ENCODE measurements around the gene GSDMA. TPM values are rescaled to one million over a fixed set of nuclear protein-coding genes. Genes with fewer than 3 reads are reported as not detected.

The GSDMA gene
- not detected in 5 replicates for total RNA-seq (2022; extraction: Qiagen RNA extraction; ENCODE audit: low read depth)

GRCh38 chr17:39962642-39963220, at the start of gene GSDMA:
GSDMA (plus strand) TSS chr17:39963004; CDS start chr17:39965688, 2,684 bp downstream.

GRCh38 chr17:39927101-39927928, 35.5 kb upstream of the GSDMA start, which contains the start of the genes LRRC3C and ORMDL3:
LRRC3C (plus strand) TSS chr17:39927732; CDS start chr17:39941524, 13,792 bp downstream.
ORMDL3 (minus strand) TSS chr17:39927601; CDS start chr17:39924203, 3,398 bp downstream.

GRCh38 chr17:39980351-39981206, 17.8 kb downstream of the GSDMA start, which contains the start of gene PSMD3:
PSMD3 (plus strand) TSS chr17:39980807; CDS start chr17:39980971, 164 bp downstream.

GRCh38 chr17:40015005-40015997, 52.5 kb downstream of the GSDMA start, which contains the start of gene CSF3:
CSF3 (plus strand) TSS chr17:40015440; CDS start chr17:40015475, 35 bp downstream.

Other genes starting within 250 kb of the GSDMA start
- 90.7 to 109 TPM (median 94.1 TPM) in 5 replicates for gene MIEN1, start 232.5 kb upstream of the GSDMA start, total RNA-seq (2022; extraction: Qiagen RNA extraction; ENCODE audit: low read depth)
- 2.8 to 7.3 TPM (median 4.8 TPM) in 5 replicates for gene GRB7, start 225.1 kb upstream of the GSDMA start, total RNA-seq (2022; extraction: Qiagen RNA extraction; ENCODE audit: low read depth)
- gene IKZF3, start 98.7 kb upstream of the GSDMA start, total RNA-seq (2022; extraction: Qiagen RNA extraction; ENCODE audit: low read depth) = not detected in 5 replicates
- gene ZPBP2, start 94.8 kb upstream of the GSDMA start, total RNA-seq (2022; extraction: Qiagen RNA extraction; ENCODE audit: low read depth) = not detected in 5 replicates
- gene GSDMB, start 44.4 kb upstream of the GSDMA start, total RNA-seq (2022; extraction: Qiagen RNA extraction; ENCODE audit: low read depth) = 1.7 to 2.9 TPM (median 2.3 TPM) in 5 replicates
- gene ORMDL3, start 35.4 kb upstream of the GSDMA start, total RNA-seq (2022; extraction: Qiagen RNA extraction; ENCODE audit: low read depth) = 33.9 to 47.8 TPM (median 44.0 TPM) in 5 replicates
- not detected in 5 replicates for gene LRRC3C, start 35.3 kb upstream of the GSDMA start, total RNA-seq (2022; extraction: Qiagen RNA extraction; ENCODE audit: low read depth)
- gene PSMD3, start 17.8 kb downstream of the GSDMA start, total RNA-seq (2022; extraction: Qiagen RNA extraction; ENCODE audit: low read depth) = 149 to 180 TPM (median 173 TPM) in 5 replicates
- 0.10 to 0.20 TPM (median 0.16 TPM) in 3 of 5 replicates, not detected in the others for gene CSF3, start 52.4 kb downstream of the GSDMA start, total RNA-seq (2022; extraction: Qiagen RNA extraction; ENCODE audit: low read depth)
- 41.4 to 55.4 TPM (median 50.7 TPM) in 5 replicates for gene MED24, start 91.4 kb downstream of the GSDMA start, total RNA-seq (2022; extraction: Qiagen RNA extraction; ENCODE audit: low read depth)
- gene THRA, start 100.0 kb downstream of the GSDMA start, total RNA-seq (2022; extraction: Qiagen RNA extraction; ENCODE audit: low read depth) = 13.3 to 19.6 TPM (median 18.7 TPM) in 5 replicates
- gene NR1D1, start 137.6 kb downstream of the GSDMA start, total RNA-seq (2022; extraction: Qiagen RNA extraction; ENCODE audit: low read depth) = 9.3 to 12.8 TPM (median 11.5 TPM) in 5 replicates
- 54.9 to 64.4 TPM (median 62.7 TPM) in 5 replicates for gene MSL1, start 159.0 kb downstream of the GSDMA start, total RNA-seq (2022; extraction: Qiagen RNA extraction; ENCODE audit: low read depth)
- 40.8 to 48.1 TPM (median 45.2 TPM) in 5 replicates for gene CASC3, start 177.5 kb downstream of the GSDMA start, total RNA-seq (2022; extraction: Qiagen RNA extraction; ENCODE audit: low read depth)
- 2.4 to 2.7 TPM (median 2.5 TPM) in 5 replicates for gene RAPGEFL1, start 214.5 kb downstream of the GSDMA start, total RNA-seq (2022; extraction: Qiagen RNA extraction; ENCODE audit: low read depth)

All from A549 treated with RU486 at 1 μM for 4 hours (cell line).